Adipocyte (in vitro differentiated cells): ENCODE results near the gene RBM41.
"Not testable (repeated sequence)": the region's sequence is repeated elsewhere in the genome, so short reads cannot be mapped to it uniquely, and the experiment has no call there.

Experiments
- DNase-seq: peaks from one replicate; pipeline ENCODE4 v3.0.0-alpha.2; 2015; ENCODE audit warnings: low read depth
- H3K27me3 ChIP-seq: replicated peaks from 2 replicates; pipeline ENCODE4 v1.7.0; 2013; ENCODE audit warnings: mild to moderate bottlenecking, low read length, moderate library complexity; ENCODE audit not compliant: control insufficient read depth, insufficient read depth
- H3K36me3 ChIP-seq: 2 replicates; pipeline ENCODE4 v1.7.0; 2013; ENCODE audit warnings: low read length, mild to moderate bottlenecking, moderate library complexity; ENCODE audit not compliant: control insufficient read depth, insufficient read depth, severe bottlenecking
- H3K4me1 ChIP-seq: 2 replicates; pipeline ENCODE4 v1.7.0; 2013; ENCODE audit warnings: mild to moderate bottlenecking, low read length, moderate library complexity; ENCODE audit not compliant: control insufficient read depth, insufficient read depth
- H3K4me3 ChIP-seq: 2 replicates; pipeline ENCODE4 v1.7.0; 2013; ENCODE audit warnings: mild to moderate bottlenecking, low read length, moderate library complexity
- H3K9ac ChIP-seq: 2 replicates; pipeline ENCODE4 v1.7.0; 2013; ENCODE audit warnings: mild to moderate bottlenecking, low read length, moderate library complexity
- H3K9me3 ChIP-seq: 2 replicates; pipeline ENCODE4 v1.7.0; 2013; ENCODE audit warnings: mild to moderate bottlenecking, low read length, moderate library complexity; ENCODE audit not compliant: control insufficient read depth

The RBM41 gene

GRCh38 chrX:107118322-107119147 lies at the start of gene RBM41:
Gene RBM41 (minus strand): TSS chrX:107118822. CDS start chrX:107118773, 49 bp downstream.
- Histone ChIP-seq H3K9me3 (no peaks in the 10 kb centered on the region), H3K4me1 (peaks cover 3% of the 10 kb centered on the region), H3K27me3 (peaks cover 3% of the 10 kb centered on the region), H3K4me3 (peak within 1 kb of the TSS; percentile 86), H3K36me3 (peaks cover 30% of the 10 kb centered on the region), H3K9ac (peak within 1 kb of the TSS; percentile 87)
- peak; percentile 80 for DNase-seq

- H3K9me3 ChIP-seq: no peaks in the 10 kb centered on the region
- H3K27me3 ChIP-seq: peaks cover 11% of the 10 kb centered on the region
- H3K4me3 ChIP-seq: no peak overlapping the region
- H3K36me3 ChIP-seq: no peaks in the 10 kb centered on the region
- DNase-seq: no peak
- no peaks in the 10 kb centered on the region for H3K4me1 ChIP-seq
- no peak overlapping the region for H3K9ac ChIP-seq
These were observed 49.6 kb upstream of the RBM41 start for GRCh38 chrX:107168257-107168656.

- H3K9me3 ChIP-seq: no peaks in the 10 kb centered on the region
- H3K4me3 ChIP-seq: no peak overlapping the region
- DNase-seq: no peak
- H3K4me1 ChIP-seq: no peaks in the 10 kb centered on the region
- H3K9ac ChIP-seq: no peak overlapping the region
- peaks cover 11% of the 10 kb centered on the region for H3K27me3 ChIP-seq
- H3K36me3 ChIP-seq: no peaks in the 10 kb centered on the region
These were observed 48.7 kb upstream of the RBM41 start for GRCh38 chrX:107167163-107167921.

GRCh38 chrX:107157618-107158017 lies 39.0 kb upstream of the RBM41 start:
- H3K36me3 ChIP-seq, H3K9me3 ChIP-seq, DNase-seq, H3K27me3 ChIP-seq, H3K9ac ChIP-seq, H3K4me1 ChIP-seq, H3K4me3 ChIP-seq: not testable (repeated sequence)

- not testable (repeated sequence) for DNase-seq, H3K9ac ChIP-seq, H3K36me3 ChIP-seq, H3K4me1 ChIP-seq, H3K4me3 ChIP-seq, H3K9me3 ChIP-seq, H3K27me3 ChIP-seq
These were observed 37.2 kb upstream of the RBM41 start for GRCh38 chrX:107155621-107156430.

- Histone ChIP-seq H3K4me3 (no peak overlapping the region), H3K27me3 (no peaks in the 10 kb centered on the region)
- no peak for DNase-seq
These were observed 36.4 kb upstream of the RBM41 start for GRCh38 chrX:107154787-107155620.

GRCh38 chrX:107153005-107153404 lies 34.4 kb upstream of the RBM41 start:
- no peak for DNase-seq
- Histone ChIP-seq H3K4me3 (no peak overlapping the region), H3K9me3 (peaks cover 3% of the 10 kb centered on the region), H3K4me1 (no peaks in the 10 kb centered on the region), H3K36me3 (no peaks in the 10 kb centered on the region), H3K27me3 (no peaks in the 10 kb centered on the region), H3K9ac (no peak overlapping the region)

More at GRCh38 chrX:107154787-107155620, 36.4 kb upstream of the RBM41 start:
- H3K36me3 ChIP-seq: no peaks in the 10 kb centered on the region
- no peaks in the 10 kb centered on the region for H3K4me1 ChIP-seq
- H3K9me3 ChIP-seq: peaks cover 3% of the 10 kb centered on the region
- H3K9ac ChIP-seq: no peak overlapping the region

- H3K4me1 ChIP-seq: no peaks in the 10 kb centered on the region
- H3K36me3 ChIP-seq: no peaks in the 10 kb centered on the region
- H3K9ac ChIP-seq: no peak overlapping the region
- H3K9me3 ChIP-seq: peaks cover 8% of the 10 kb centered on the region
- no peak overlapping the region for H3K4me3 ChIP-seq
- H3K27me3 ChIP-seq: no peaks in the 10 kb centered on the region
- no peak for DNase-seq
These were observed 28.0 kb upstream of the RBM41 start for GRCh38 chrX:107146670-107147069.

- Histone ChIP-seq H3K9me3 (no peaks in the 10 kb centered on the region), H3K9ac (no peak overlapping the region), H3K4me1 (peaks cover 3% of the 10 kb centered on the region), H3K36me3 (no peaks in the 10 kb centered on the region), H3K4me3 (no peak overlapping the region), H3K27me3 (peaks cover 4% of the 10 kb centered on the region)
- DNase-seq: no peak
These were observed 17.3 kb upstream of the RBM41 start for GRCh38 chrX:107135965-107136307.

GRCh38 chrX:107135049-107135964 lies 16.7 kb upstream of the RBM41 start:
- Histone ChIP-seq H3K27me3 (peaks cover 4% of the 10 kb centered on the region), H3K4me3 (no peak overlapping the region)
- peak; percentile 58 for DNase-seq

More at GRCh38 chrX:107135049-107135964, 16.7 kb upstream of the RBM41 start:
- Histone ChIP-seq H3K9ac (no peak overlapping the region), H3K9me3 (no peaks in the 10 kb centered on the region), H3K4me1 (peaks cover 3% of the 10 kb centered on the region), H3K36me3 (no peaks in the 10 kb centered on the region)
